Measurements from ENCODE around the gene B4GALT5.
"Not testable (repeated sequence)": the region's sequence is repeated elsewhere in the genome, so short reads cannot be mapped to it uniquely, and the experiment has no call there.

B4GALT5 gene

GRCh38 chr20:49713753-49714712 is at the start of gene B4GALT5:
TSS of gene B4GALT5 (minus strand) at chr20:49713878. CDS start at chr20:49713690, 188 bp downstream.
- peak; percentile 82 for DNase-seq (ENCODE audit: low spot score)

GRCh38 chr20:49762940-49763766 is 49.5 kb upstream of the B4GALT5 start:
- DNase-seq (ENCODE audit: low spot score), result no peak

GRCh38 chr20:49761888-49762287 is 48.2 kb upstream of the B4GALT5 start:
- DNase-seq (ENCODE audit: low spot score), result not testable (repeated sequence)

- DNase-seq (ENCODE audit: low spot score), result no peak
Observed at GRCh38 chr20:49759266-49759950, 45.7 kb upstream of the B4GALT5 start.

GRCh38 chr20:49758781-49759180 is 45.1 kb upstream of the B4GALT5 start:
- DNase-seq (ENCODE audit: low spot score), result no peak

- DNase-seq (ENCODE audit: low spot score), result no peak
Observed at GRCh38 chr20:49757597-49757996, 43.9 kb upstream of the B4GALT5 start.

- no peak for DNase-seq (ENCODE audit: low spot score)
Observed at GRCh38 chr20:49756241-49756640, 42.6 kb upstream of the B4GALT5 start.

- no peak for DNase-seq (ENCODE audit: low spot score)
Observed at GRCh38 chr20:49754596-49754995, 40.9 kb upstream of the B4GALT5 start.

GRCh38 chr20:49753133-49753532 is 39.5 kb upstream of the B4GALT5 start:
- no peak for DNase-seq (ENCODE audit: low spot score)

GRCh38 chr20:49752201-49752903 is 38.7 kb upstream of the B4GALT5 start:
- no peak for DNase-seq (ENCODE audit: low spot score)

GRCh38 chr20:49751397-49751736 is 37.7 kb upstream of the B4GALT5 start:
- no peak for DNase-seq (ENCODE audit: low spot score)

- peak; percentile 46 for DNase-seq (ENCODE audit: low spot score)
Observed at GRCh38 chr20:49750611-49751396, 37.1 kb upstream of the B4GALT5 start.

- DNase-seq (ENCODE audit: low spot score), result no peak
Observed at GRCh38 chr20:49749625-49750024, 35.9 kb upstream of the B4GALT5 start.

GRCh38 chr20:49748525-49748838 is 34.8 kb upstream of the B4GALT5 start:
- DNase-seq (ENCODE audit: low spot score), result no peak

GRCh38 chr20:49747707-49748524 is 34.2 kb upstream of the B4GALT5 start:
- no peak for DNase-seq (ENCODE audit: low spot score)

GRCh38 chr20:49742948-49743347 is 29.3 kb upstream of the B4GALT5 start:
- DNase-seq (ENCODE audit: low spot score), result no peak

- DNase-seq (ENCODE audit: low spot score), result no peak
Observed at GRCh38 chr20:49741977-49742376, 28.3 kb upstream of the B4GALT5 start.

- no peak for DNase-seq (ENCODE audit: low spot score)
Observed at GRCh38 chr20:49740807-49741206, 27.1 kb upstream of the B4GALT5 start.

GRCh38 chr20:49739042-49739441 is 25.4 kb upstream of the B4GALT5 start:
- no peak for DNase-seq (ENCODE audit: low spot score)

GRCh38 chr20:49737260-49737659 is 23.6 kb upstream of the B4GALT5 start:
- DNase-seq (ENCODE audit: low spot score), result no peak
